ENCODE data around the gene CARMIL1. TPM values are rescaled to one million over a fixed set of nuclear protein-coding genes. Genes with fewer than 3 reads are reported as not detected.
A peak's percentile ranks its signal among the peaks of the same experiment; 100 is the strongest.

CARMIL1 gene
- total RNA-seq, 1 donor from 2014 or later = 21.7 TPM

GRCh38 chr6:25642667-25643328, 363.6 kb downstream of the CARMIL1 start:
- no peak for DNase-seq (ENCODE audit: low spot score)

GRCh38 chr6:25645916-25646315, 366.7 kb downstream of the CARMIL1 start:
- DNase-seq (ENCODE audit: low spot score) = no peak

- DNase-seq (ENCODE audit: low spot score) = no peak
Observed at GRCh38 chr6:25649611-25650010, 370.4 kb downstream of the CARMIL1 start.

- peak; percentile 77 for DNase-seq (ENCODE audit: low spot score)
Observed at GRCh38 chr6:25652007-25652515, 372.9 kb downstream of the CARMIL1 start, which contains the start of gene SCGN. Gene SCGN (plus strand): TSS chr6:25652215. CDS start chr6:25652404, 189 bp downstream.

DNA sequence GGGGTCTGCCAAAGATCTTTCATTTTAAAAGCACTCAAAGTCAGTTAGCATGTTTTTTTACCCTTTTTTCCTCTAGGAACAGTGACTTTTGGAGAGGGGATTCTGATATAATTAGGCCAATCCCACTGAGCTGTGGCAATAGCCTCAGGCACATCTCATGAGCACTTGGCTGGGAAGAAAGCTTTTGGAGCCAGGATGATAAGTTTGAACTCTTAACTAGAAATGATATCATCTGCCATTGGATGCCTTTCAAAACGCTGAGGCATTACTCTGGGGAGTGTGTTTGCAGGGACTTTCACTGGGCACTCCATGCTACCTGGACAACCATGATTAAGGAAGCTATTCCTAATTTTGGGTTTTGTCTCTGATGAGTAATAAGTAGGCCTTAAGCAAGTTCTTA, 376.5 kb downstream of the CARMIL1 start:
- no peak for DNase-seq (ENCODE audit: low spot score)

DNA sequence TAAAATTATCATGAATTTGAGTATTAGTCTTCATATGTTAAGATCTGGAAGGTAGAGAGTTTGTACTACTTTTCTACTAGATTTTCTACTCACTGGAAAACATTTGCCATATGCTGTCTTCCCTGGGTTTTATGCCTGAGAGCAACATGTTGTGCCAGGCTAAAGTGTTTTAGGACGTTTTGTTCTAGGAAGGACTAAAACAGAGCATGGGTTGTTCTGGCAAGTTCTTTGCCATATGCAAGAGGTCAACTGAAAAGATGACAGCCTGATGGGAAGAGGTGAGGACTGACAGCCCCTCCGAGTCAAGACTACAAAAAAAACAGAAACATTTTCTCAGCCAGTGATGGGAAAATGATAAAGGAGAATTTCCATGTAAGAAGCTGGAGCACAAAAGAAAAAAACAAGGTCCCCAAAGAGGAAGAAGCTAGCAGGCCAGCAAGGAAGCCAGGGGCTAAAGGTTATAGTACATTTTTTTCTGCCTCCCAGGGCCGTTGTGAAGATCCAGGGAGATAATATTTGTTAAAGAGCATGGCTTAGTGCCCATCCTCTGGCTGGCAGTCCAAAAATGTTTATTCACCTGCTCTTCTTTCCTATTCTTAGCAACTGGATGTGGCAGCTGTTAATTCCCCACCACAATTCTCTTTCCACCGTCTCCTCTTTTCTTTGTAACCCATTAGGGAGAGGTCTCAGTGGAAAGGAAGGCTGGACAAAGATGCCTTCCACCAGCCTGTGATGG, 380.6 kb downstream of the CARMIL1 start:
- DNase-seq (ENCODE audit: low spot score) = no peak

DNA sequence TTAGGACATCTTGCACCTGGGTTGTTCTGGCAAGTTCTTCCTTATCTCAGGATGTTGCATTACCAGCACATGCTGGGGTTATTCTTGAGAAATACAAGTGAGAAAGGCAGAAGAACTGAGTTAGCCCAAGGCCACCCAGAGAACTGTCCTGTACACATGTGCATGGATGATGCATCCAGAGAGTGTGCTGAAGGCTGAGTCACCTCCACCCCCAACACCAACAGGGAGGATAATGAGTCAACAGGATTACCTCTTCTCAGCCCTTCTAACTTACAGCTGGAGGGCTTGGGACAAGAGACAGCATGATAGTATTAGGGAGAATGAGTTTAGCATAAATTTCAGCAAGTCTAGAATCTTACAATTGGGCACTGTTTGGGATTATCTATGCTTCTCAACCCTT, 381.3 kb downstream of the CARMIL1 start:
- DNase-seq (ENCODE audit: low spot score) = no peak

GRCh38 chr6:25661129-25661779, 382.1 kb downstream of the CARMIL1 start:
- DNase-seq (ENCODE audit: low spot score) = no peak

DNA sequence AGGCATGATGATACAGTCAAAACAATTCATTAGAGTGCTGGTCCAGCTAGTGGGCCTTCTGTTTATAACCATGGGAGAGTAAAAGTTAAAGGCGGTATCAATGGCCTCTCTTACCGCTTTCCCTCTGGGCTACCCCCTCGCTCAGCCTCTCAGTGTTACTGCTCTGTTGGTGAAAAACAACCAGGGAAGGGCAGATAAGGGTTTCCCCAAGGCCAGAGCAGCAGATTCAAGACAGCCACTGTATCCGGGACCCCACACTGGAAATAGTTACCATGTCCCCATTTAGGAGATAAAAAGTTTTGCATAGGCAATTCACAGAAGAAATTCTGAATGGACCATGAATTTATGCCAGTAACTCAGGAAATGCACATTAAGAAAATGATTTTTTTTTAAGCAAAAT, 386.3 kb downstream of the CARMIL1 start:
- no peak for DNase-seq (ENCODE audit: low spot score)

DNA sequence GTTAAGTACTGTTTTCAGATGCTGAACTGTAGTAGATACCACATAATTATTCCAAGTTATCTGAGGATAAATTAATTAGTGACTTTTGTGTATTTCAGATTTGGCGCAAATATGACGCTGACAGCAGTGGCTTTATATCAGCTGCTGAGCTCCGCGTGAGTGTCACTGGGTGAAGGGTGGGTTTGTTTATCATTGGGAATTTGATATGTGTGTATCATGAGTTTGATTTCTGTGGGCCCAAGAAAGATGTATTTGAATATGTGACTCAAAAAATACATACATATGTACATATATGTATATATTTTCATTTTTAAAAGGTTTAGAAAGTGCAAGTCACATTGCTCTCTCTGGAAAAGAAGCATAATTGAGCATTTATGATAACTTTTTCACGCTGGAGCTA, 390.2 kb downstream of the CARMIL1 start:
- no peak for DNase-seq (ENCODE audit: low spot score)
